Adipose tissue (tissue), 3 donors: ENCODE results near the gene MAST4. TPM values are rescaled to one million over a fixed set of nuclear protein-coding genes. Genes with fewer than 3 reads are reported as not detected.
"Not testable (repeated sequence)": the region's sequence is repeated elsewhere in the genome, so short reads cannot be mapped to it uniquely, and the experiment has no call there.

Experiments used
- H3K27ac ChIP-seq: one replicate; pipeline ENCODE4 v1.5.1; 2013; ENCODE audit warnings: low read depth, low read length
- WGBS, 3 donors: extraction: QIAGEN DNeasy Blood & Tissue Kit; methylation state at CpG; one replicate each; pipeline ENCODE4 v1.1.7; 2013; 5-methylcytosine and 5-hydroxymethylcytosine counted together
- polyA plus RNA-seq, 3 donors: library from polyadenylated mRNA; stranded (reverse); fragments of 200-250 nt; gene quantifications; one replicate each; pipeline ENCODE4 v1.2.3, GENCODE V29; 2013
- donor health status: healthy with polysubstance abuse.
- donor health status: Bipolar disorder and iron deficiency.
- donor health status: healthy.

MAST4 gene
- polyA plus RNA-seq, 3 donors: 2.7 to 16.6 (median 11.8) TPM

GRCh38 chr5:66671305-66671704 lies 75.1 kb downstream of the MAST4 start:
- no peak overlapping the region for H3K27ac ChIP-seq
- WGBS, 3 donors: 31 to 74% (median 63%) methylated on average over 2 of the region's 2 CpGs

GRCh38 chr5:66674802-66675201 lies 78.6 kb downstream of the MAST4 start:
- no peak overlapping the region for H3K27ac ChIP-seq
- whole genome bisulfite sequencing, 3 donors: 80 to 97% (median 96%) methylated on average over 5 of the region's 5 CpGs

GRCh38 chr5:66675406-66675805 lies 79.2 kb downstream of the MAST4 start:
- H3K27ac ChIP-seq: no peak overlapping the region
- whole genome bisulfite sequencing, 3 donors: 65 to 78% (median 75%) methylated on average over 2 of the region's 2 CpGs

GRCh38 chr5:66680221-66680620 lies 84.0 kb downstream of the MAST4 start:
- 68 to 82% (median 71%) methylated on average over 3 of the region's 3 CpGs for WGBS, 3 donors
- H3K27ac ChIP-seq: no peak overlapping the region

GRCh38 chr5:66680804-66681203 lies 84.6 kb downstream of the MAST4 start:
- H3K27ac ChIP-seq: no peak overlapping the region
- WGBS, 3 donors: 96 to 99% (median 98%) methylated on average over 3 of the region's 3 CpGs

- WGBS, 3 donors: 86 to 95% (median 92%) methylated on average over 2 of the region's 2 CpGs
- H3K27ac ChIP-seq: no peak overlapping the region
Measured at GRCh38 chr5:66684663-66685062, 88.5 kb downstream of the MAST4 start.

- no peak overlapping the region for H3K27ac ChIP-seq
- WGBS, 3 donors: 36 to 86% (median 82%) methylated on average over 5 of the region's 5 CpGs
Measured at GRCh38 chr5:66689522-66690220, 93.5 kb downstream of the MAST4 start.

- H3K27ac ChIP-seq: no peak overlapping the region
- WGBS, 3 donors: 92 to 97% (median 95%) methylated on average over 3 of the region's 3 CpGs
Measured at GRCh38 chr5:66694036-66694435, 97.8 kb downstream of the MAST4 start.

- H3K27ac ChIP-seq: not testable (repeated sequence)
- WGBS, 3 donors: 97 to 100% (median 97%) methylated on average over 2 of the region's 2 CpGs
Measured at GRCh38 chr5:66695840-66696239, 99.6 kb downstream of the MAST4 start.

- WGBS, 3 donors: 86 to 91% (median 88%) methylated on average over 6 of the region's 6 CpGs
- no peak overlapping the region for H3K27ac ChIP-seq
Measured at GRCh38 chr5:66697796-66698564, 101.8 kb downstream of the MAST4 start.

GRCh38 chr5:66701244-66701643 lies 105.1 kb downstream of the MAST4 start:
- H3K27ac ChIP-seq: no peak overlapping the region
- WGBS, 3 donors: 83 to 97% (median 93%) methylated on average over 1 of the region's 1 CpG

- no peak overlapping the region for H3K27ac ChIP-seq
- WGBS, 3 donors: 85 to 97% (median 88%) methylated on average over 3 of the region's 3 CpGs
Measured at GRCh38 chr5:66702426-66702825, 106.2 kb downstream of the MAST4 start.

GRCh38 chr5:66704790-66705425 lies 108.7 kb downstream of the MAST4 start:
- WGBS, 3 donors: 18 to 41% (median 25%) methylated on average over 3 of the region's 3 CpGs
- no peak overlapping the region for H3K27ac ChIP-seq

- no peak overlapping the region for H3K27ac ChIP-seq
- WGBS, 3 donors: 21 to 39% (median 35%) methylated on average over 1 of the region's 1 CpG
Measured at GRCh38 chr5:66708368-66708767, 112.2 kb downstream of the MAST4 start.

- 74 to 84% (median 75%) methylated on average over 5 of the region's 5 CpGs for WGBS, 3 donors
- no peak overlapping the region for H3K27ac ChIP-seq
Measured at GRCh38 chr5:66710557-66711088, 114.4 kb downstream of the MAST4 start.

GRCh38 chr5:66713998-66714397 lies 117.8 kb downstream of the MAST4 start:
- 89 to 93% (median 90%) methylated on average over 3 of the region's 3 CpGs for WGBS, 3 donors
- H3K27ac ChIP-seq: no peak overlapping the region

- WGBS, 3 donors: 58 to 61% (median 60%) methylated on average over 6 of the region's 6 CpGs
- H3K27ac ChIP-seq: no peak overlapping the region
Measured at GRCh38 chr5:66717455-66718373, 121.5 kb downstream of the MAST4 start.

GRCh38 chr5:66718374-66719002 lies 122.3 kb downstream of the MAST4 start:
- WGBS, 3 donors: 48 to 77% (median 62%) methylated on average over 7 of the region's 7 CpGs
- no peak overlapping the region for H3K27ac ChIP-seq
